ENCODE measurements around the gene NCAM1.
A peak's percentile ranks its signal among the peaks of the same experiment; 100 is the strongest.
"Not testable (repeated sequence)": the region's sequence is repeated elsewhere in the genome, so short reads cannot be mapped to it uniquely, and the experiment has no call there.

NCAM1 gene

DNA sequence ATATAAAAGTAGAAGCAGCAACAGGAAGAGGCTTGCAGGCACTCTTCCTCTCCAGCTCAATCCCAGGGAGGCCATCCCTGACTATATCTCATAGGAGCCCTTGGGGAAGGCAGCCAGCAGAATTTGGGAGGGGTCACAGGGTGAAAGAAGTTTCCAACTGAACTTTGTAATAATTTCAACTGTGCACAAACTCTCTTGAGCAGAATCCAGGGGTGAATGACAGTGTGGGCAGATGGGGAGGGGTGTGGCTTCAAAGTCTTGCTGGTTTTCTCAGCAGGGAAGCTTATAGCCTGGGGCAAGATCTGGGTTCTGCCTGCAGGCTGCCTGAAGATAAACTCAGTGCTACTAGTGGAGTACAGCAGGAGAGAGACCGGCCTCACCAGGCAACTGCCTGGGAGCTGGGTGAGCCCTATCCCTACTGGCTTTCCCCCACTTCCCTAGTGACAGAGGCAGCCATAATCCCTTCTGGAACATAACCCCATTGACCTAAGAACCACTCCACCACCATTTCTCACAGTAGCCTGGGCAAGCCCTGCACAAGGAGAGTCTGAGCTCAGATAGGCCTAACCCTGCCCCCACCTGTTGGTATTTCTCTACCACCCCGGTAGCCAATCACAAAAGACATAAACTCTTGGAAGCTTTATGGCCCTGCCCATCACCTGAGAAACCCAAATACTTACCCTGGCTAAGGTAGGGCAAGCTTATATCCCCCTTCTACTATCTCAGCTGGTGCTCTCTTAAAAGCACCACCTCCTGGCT, 335.4 kb downstream of the NCAM1 start:
- TF ChIP-seq CTCF (IDR thresholded peaks at IDR 0.05; ENCODE audit: insufficient read depth, low read length) (no peak), POLR2AphosphoS5 (IDR thresholded peaks at IDR 0.05; ENCODE audit: low read depth) (no peak), GABPA (IDR thresholded peaks at IDR 0.05; ENCODE audit: low read depth) (no peak), SPI1 (IDR thresholded peaks at IDR 0.05; ENCODE audit: borderline replicate concordance, low read depth) (no peak), REST (IDR thresholded peaks at IDR 0.05; ENCODE audit: insufficient replicate concordance, low read depth) (no peak)
- DNase-seq (ENCODE audit: low read depth in 1 of 2, low spot score in 1 of 2) = no peak
- H3K27me3 ChIP-seq (ENCODE audit: insufficient read depth, poor library complexity, severe bottlenecking) = peaks cover 5% of the 10 kb centered on the region
- no peak overlapping the region for H3K4me3 ChIP-seq (replicated peaks; ENCODE audit: insufficient read depth, low read length)
- no peak overlapping the region for H3K27ac ChIP-seq (replicated peaks)

DNA sequence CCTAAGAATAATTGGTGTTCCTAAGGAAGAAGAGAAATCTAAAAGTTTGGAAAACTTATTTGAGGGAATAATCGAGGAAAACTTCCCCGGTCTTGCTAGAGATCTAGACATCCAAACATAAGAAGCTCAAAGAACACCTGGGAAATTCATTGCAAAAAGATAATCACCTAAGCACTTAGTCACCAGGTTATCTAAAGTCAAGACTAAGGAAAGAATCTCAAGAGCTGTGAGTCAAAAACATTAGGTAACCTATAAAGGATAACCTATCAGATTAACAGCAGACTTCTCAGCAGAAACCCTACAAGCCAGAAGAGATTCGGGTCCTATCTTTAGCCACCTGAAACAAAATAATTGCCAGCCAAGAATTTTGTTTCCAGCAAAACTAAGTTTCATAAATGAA, 337.3 kb downstream of the NCAM1 start:
- not testable (repeated sequence) for H3K27me3 ChIP-seq (ENCODE audit: insufficient read depth, poor library complexity, severe bottlenecking); H3K27ac ChIP-seq (replicated peaks); H3K4me3 ChIP-seq (replicated peaks; ENCODE audit: insufficient read depth, low read length); DNase-seq (ENCODE audit: low read depth in 1 of 2, low spot score in 1 of 2)

- TF ChIP-seq POLR2AphosphoS5 (IDR thresholded peaks at IDR 0.05; ENCODE audit: low read depth) (no peak), CTCF (IDR thresholded peaks at IDR 0.05; ENCODE audit: insufficient read depth, low read length) (no peak), GABPA (IDR thresholded peaks at IDR 0.05; ENCODE audit: low read depth) (no peak), REST (IDR thresholded peaks at IDR 0.05; ENCODE audit: insufficient replicate concordance, low read depth) (no peak), SPI1 (IDR thresholded peaks at IDR 0.05; ENCODE audit: borderline replicate concordance, low read depth) (no peak)
- no peak overlapping the region for H3K27ac ChIP-seq (replicated peaks)
- H3K4me3 ChIP-seq (replicated peaks; ENCODE audit: insufficient read depth, low read length) = no peak overlapping the region
- no peak for DNase-seq (ENCODE audit: low read depth in 1 of 2, low spot score in 1 of 2)
- H3K27me3 ChIP-seq (ENCODE audit: insufficient read depth, poor library complexity, severe bottlenecking) = no peaks in the 10 kb centered on the region
Measured at GRCh38 chr11:113304916-113305315, 343.7 kb downstream of the NCAM1 start.

GRCh38 chr11:113305440-113306336, 344.5 kb downstream of the NCAM1 start:
- Histone ChIP-seq H3K27ac (replicated peaks) (no peak overlapping the region), H3K4me3 (replicated peaks; ENCODE audit: insufficient read depth, low read length) (no peak overlapping the region), H3K27me3 (ENCODE audit: insufficient read depth, poor library complexity, severe bottlenecking) (no peaks in the 10 kb centered on the region)
- TF ChIP-seq CTCF (IDR thresholded peaks at IDR 0.05; ENCODE audit: insufficient read depth, low read length) (peak; percentile 93), REST (IDR thresholded peaks at IDR 0.05; ENCODE audit: insufficient replicate concordance, low read depth) (no peak), SPI1 (IDR thresholded peaks at IDR 0.05; ENCODE audit: borderline replicate concordance, low read depth) (no peak), GABPA (IDR thresholded peaks at IDR 0.05; ENCODE audit: low read depth) (no peak), POLR2AphosphoS5 (IDR thresholded peaks at IDR 0.05; ENCODE audit: low read depth) (no peak)
- peak in 1 of 2 experiments; percentile 51 for DNase-seq (ENCODE audit: low read depth in 1 of 2, low spot score in 1 of 2)

Measured in HL-60 (cell line).